ENCODE data around the gene AXDND1. TPM values are rescaled to one million over a fixed set of nuclear protein-coding genes. Genes with fewer than 3 reads are reported as not detected.

Gene AXDND1
- total and polyA plus RNA-seq, 2 experiments from 2014 or later, result not detected

GRCh38 chr1:179318491-179318890, 47.3 kb upstream of the AXDND1 start (continued):
- no peak for TF ChIP-seq ZNF462 (CRISPR knock-in tag; IDR thresholded peaks at IDR 0.05)
- no peak for TF ChIP-seq ETS1 (IDR thresholded peaks at IDR 0.05)
- TF ChIP-seq POLR2AphosphoS5 (IDR thresholded peaks at IDR 0.05; ENCODE audit: low read depth), result no peak
- TF ChIP-seq JUNB (IDR thresholded peaks at IDR 0.05; ENCODE audit: unreplicated experiment), result no peak
- TF ChIP-seq NANOG (IDR thresholded peaks at IDR 0.05; ENCODE audit: borderline replicate concordance), result no peak
- TF ChIP-seq EZH2phosphoT487 (IDR thresholded peaks at IDR 0.05; ENCODE audit: unreplicated experiment), result no peak
- TF ChIP-seq ZNF114 (CRISPR knock-in tag; IDR thresholded peaks at IDR 0.05), result no peak
- TF ChIP-seq CREB1 (CRISPR knock-in tag; IDR thresholded peaks at IDR 0.05; ENCODE audit: low read depth), result no peak
- TF ChIP-seq STAT1 (IDR thresholded peaks at IDR 0.05; ENCODE audit: unreplicated experiment), result no peak

Data from GM23338 (cell line).